PC-3 (cell line): Measurements from ENCODE around the gene PHAF1. TPM values are rescaled to one million over a fixed set of nuclear protein-coding genes. Genes with fewer than 3 reads are reported as not detected.
"Not testable (repeated sequence)": the region's sequence is repeated elsewhere in the genome, so short reads cannot be mapped to it uniquely, and the experiment has no call there.

Experiments
- ATAC-seq: fragments of 200-7000 bp; cut with Tn5 transposase; 2 replicates; pipeline ENCODE4 v1.9.1; 2020; ENCODE audit warnings: mild to moderate bottlenecking, moderate library complexity
- BruUV-seq: library from RNA; stranded (reverse); fragments of 400-500 nt; replicated peaks from 2 replicates; lab custom pipeline; 2021; lab: Mats Ljungman, UMichigan
- CTCF ChIA-PET: fragments of 300-600 bp; sonication (Branson Sonifier 250); formaldehyde crosslinking; loops from one replicate; lab custom pipeline; 2022; ENCODE audit warnings: antibody characterized with exemption; lab: Charles Lee
- POLR2A ChIA-PET: fragments of 300-600 bp; sonication (Branson Sonifier 250); formaldehyde crosslinking; loops from one replicate; lab custom pipeline; 2022; ENCODE audit warnings: antibody characterized with exemption; ENCODE audit not compliant: unreplicated experiment; lab: Charles Lee
- DNase-seq: peaks from one replicate; pipeline ENCODE4 v3.0.0-alpha.2; 2015
- H2AFZ ChIP-seq: fragments of 300-600 bp; sonication (generic); 2 replicates; pipeline ENCODE4 v1.6.0; 2016; ENCODE audit warnings: antibody characterized with exemption, low read length
- H3F3A ChIP-seq: fragments of 300-600 bp; sonication (generic); one replicate; pipeline ENCODE4 v1.6.0; 2017; ENCODE audit warnings: antibody characterized with exemption, low read length, control low read depth, mild to moderate bottlenecking; ENCODE audit not compliant: unreplicated experiment
- H3K27ac ChIP-seq: fragments of 300-600 bp; sonication (generic); 2 replicates; pipeline ENCODE4 v1.5.1; 2016; ENCODE audit warnings: mild to moderate bottlenecking, low read length
- H3K27me3 ChIP-seq: fragments of 300-600 bp; sonication (generic); 2 replicates; pipeline ENCODE4 v1.6.1; 2016; ENCODE audit warnings: low read length, mixed read lengths
- H3K36me3 ChIP-seq: fragments of 300-600 bp; sonication (generic); 2 replicates; pipeline ENCODE4 v1.6.1; 2016; ENCODE audit warnings: low read depth, mixed run types, low read length, mixed read lengths
- H3K4me1 ChIP-seq: fragments of 300-600 bp; sonication (generic); 2 replicates; pipeline ENCODE4 v1.5.1; 2016; ENCODE audit warnings: low read length; ENCODE audit not compliant: insufficient read depth
- H3K4me2 ChIP-seq: fragments of 300-600 bp; sonication (generic); 2 replicates; pipeline ENCODE4 v1.6.0; 2016; ENCODE audit warnings: low read length
- H3K4me3 ChIP-seq: fragments of 300-600 bp; sonication (generic); 2 replicates; pipeline ENCODE4 v1.5.1; 2016; ENCODE audit warnings: mild to moderate bottlenecking, low read length, mixed read lengths
- H3K79me2 ChIP-seq: fragments of 300-600 bp; sonication (generic); 2 replicates; pipeline ENCODE4 v1.6.1; 2017; ENCODE audit warnings: low read length, mixed read lengths
- H3K9ac ChIP-seq: fragments of 300-600 bp; sonication (generic); 2 replicates; pipeline ENCODE4 v1.6.0; 2016; ENCODE audit warnings: mild to moderate bottlenecking, low read length
- H3K9me2 ChIP-seq: fragments of 300-600 bp; sonication (generic); replicated peaks from 2 replicates; pipeline ENCODE4 v1.6.1; 2016; ENCODE audit warnings: mixed run types, low read length, mixed read lengths
- H3K9me3 ChIP-seq: fragments of 300-600 bp; sonication (generic); 2 replicates; pipeline ENCODE4 v1.6.1; 2016; ENCODE audit warnings: low read length, mixed read lengths
- H4K20me1 ChIP-seq: fragments of 300-600 bp; sonication (generic); 2 replicates; pipeline ENCODE4 v1.6.1; 2016; ENCODE audit warnings: low read length, mixed read lengths
- EZH2 ChIP-seq: fragments of 300-600 bp; sonication (generic); IDR thresholded peaks from one replicate; pipeline ENCODE4 v1.6.1; 2017; ENCODE audit warnings: antibody characterized with exemption, mild to moderate bottlenecking, low read length; ENCODE audit not compliant: unreplicated experiment
- EZH2phosphoT487 ChIP-seq: fragments of 300-600 bp; sonication (generic); IDR thresholded peaks from 2 replicates; pipeline ENCODE4 v1.6.1; 2018; ENCODE audit warnings: mild to moderate bottlenecking, antibody characterized with exemption, low read length, borderline replicate concordance
- intact Hi-C: fragments of 100-400 bp; cut with micrococcal nuclease; formaldehyde crosslinking; loops from 2 replicates; pipeline ENCODE4 v1.9.0; 2023
- total RNA-seq: library from RNA; depleted of rRNA; stranded (reverse); fragments of >200 nt; gene quantifications from 2 replicates; pipeline ENCODE4 v1.2.3, GENCODE V29; 2014
- TF ChIP-seq, protein P1 (sequence below): fragments of 300-600 bp; sonication (generic); conservative IDR thresholded peaks from 2 replicates; pipeline ENCODE4 v1.5.1; 2017; ENCODE audit warnings: antibody characterized with exemption, low read depth, mild to moderate bottlenecking, low read length

PHAF1 gene
- total RNA-seq, 1 experiment from 2014 or later, result 18.8 TPM

DNA sequence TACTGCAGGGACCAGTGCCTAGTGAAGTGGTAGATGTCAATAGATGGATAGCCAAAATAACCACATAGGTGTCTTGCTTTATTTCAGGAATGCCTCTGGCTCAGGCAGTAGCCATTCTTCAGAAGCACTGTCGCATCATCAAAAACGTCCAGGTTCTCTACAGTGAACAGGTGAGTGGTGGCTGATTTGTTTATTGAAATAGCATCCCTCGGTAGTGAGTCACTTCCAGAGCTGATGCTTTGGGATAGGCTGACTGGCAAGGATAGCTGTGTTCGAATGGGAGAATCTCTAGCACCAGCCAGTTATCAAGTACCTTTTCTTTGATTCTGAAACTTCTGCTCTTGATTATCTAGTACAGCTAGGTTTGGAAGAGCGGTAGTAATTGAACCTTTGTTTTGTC, 10.3 kb downstream of the PHAF1 start:
- Histone ChIP-seq H3K9ac (no peak overlapping the region), H3K4me1 (peaks cover 13% of the 10 kb centered on the region), H3K9me3 (no peaks in the 10 kb centered on the region), H3K4me2 (no peak overlapping the region), H3K36me3 (no peaks in the 10 kb centered on the region; the same call in 1 of the 2 replicates), H3K9me2 (no peaks in the 10 kb centered on the region), H3K27ac (no peak overlapping the region), H3K27me3 (no peaks in the 10 kb centered on the region), H2AFZ (no peak overlapping the region), H3K79me2 (peaks cover 37% of the 10 kb centered on the region), H3F3A (no peaks in the 10 kb centered on the region), H4K20me1 (no peaks in the 10 kb centered on the region), H3K4me3 (no peak overlapping the region)
- ATAC-seq (peak; percentile 73), DNase-seq (peak; percentile 58)
- ChIA-PET POLR2A (no interaction called here), CTCF (no interaction called here)
- no TSS peak for BruUV-seq
- intact Hi-C loops, result no loop called here
- TF ChIP-seq, protein P1, sequence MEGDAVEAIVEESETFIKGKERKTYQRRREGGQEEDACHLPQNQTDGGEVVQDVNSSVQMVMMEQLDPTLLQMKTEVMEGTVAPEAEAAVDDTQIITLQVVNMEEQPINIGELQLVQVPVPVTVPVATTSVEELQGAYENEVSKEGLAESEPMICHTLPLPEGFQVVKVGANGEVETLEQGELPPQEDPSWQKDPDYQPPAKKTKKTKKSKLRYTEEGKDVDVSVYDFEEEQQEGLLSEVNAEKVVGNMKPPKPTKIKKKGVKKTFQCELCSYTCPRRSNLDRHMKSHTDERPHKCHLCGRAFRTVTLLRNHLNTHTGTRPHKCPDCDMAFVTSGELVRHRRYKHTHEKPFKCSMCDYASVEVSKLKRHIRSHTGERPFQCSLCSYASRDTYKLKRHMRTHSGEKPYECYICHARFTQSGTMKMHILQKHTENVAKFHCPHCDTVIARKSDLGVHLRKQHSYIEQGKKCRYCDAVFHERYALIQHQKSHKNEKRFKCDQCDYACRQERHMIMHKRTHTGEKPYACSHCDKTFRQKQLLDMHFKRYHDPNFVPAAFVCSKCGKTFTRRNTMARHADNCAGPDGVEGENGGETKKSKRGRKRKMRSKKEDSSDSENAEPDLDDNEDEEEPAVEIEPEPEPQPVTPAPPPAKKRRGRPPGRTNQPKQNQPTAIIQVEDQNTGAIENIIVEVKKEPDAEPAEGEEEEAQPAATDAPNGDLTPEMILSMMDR, result no peak
- TF ChIP-seq EZH2phosphoT487 (no peak), EZH2 (no peak)

DNA sequence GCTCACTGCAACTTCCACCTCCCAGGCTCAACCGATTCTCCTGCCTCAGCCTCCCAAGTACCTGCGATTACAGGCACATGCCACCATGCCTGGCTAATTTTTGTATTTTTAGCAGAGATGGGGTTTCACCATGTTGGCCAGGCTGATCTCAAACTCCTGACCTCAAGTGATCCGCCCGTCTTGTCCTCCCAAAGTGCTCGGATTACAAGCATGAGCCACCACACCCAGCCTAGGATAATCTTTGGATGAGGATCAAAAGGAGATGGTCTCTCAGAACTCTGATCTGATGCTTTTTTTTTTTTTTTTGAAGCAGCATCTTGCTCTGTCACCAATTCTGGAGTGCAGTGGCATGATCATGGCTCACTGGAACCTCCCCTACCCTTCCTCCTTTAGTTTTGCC, 13.1 kb downstream of the PHAF1 start:
- H3F3A ChIP-seq, H3K4me2 ChIP-seq, H3K4me3 ChIP-seq, H3K27ac ChIP-seq, POLR2A ChIA-PET, H3K27me3 ChIP-seq, H3K9ac ChIP-seq, H3K9me2 ChIP-seq, intact Hi-C loops, H3K9me3 ChIP-seq, H2AFZ ChIP-seq, DNase-seq, H3K4me1 ChIP-seq, H3K36me3 ChIP-seq, ATAC-seq, H4K20me1 ChIP-seq, BruUV-seq, CTCF ChIA-PET: not testable (repeated sequence)
- H3K79me2 ChIP-seq, result peaks cover 14% of the 10 kb centered on the region; the same call in 1 of the 2 replicates

DNA sequence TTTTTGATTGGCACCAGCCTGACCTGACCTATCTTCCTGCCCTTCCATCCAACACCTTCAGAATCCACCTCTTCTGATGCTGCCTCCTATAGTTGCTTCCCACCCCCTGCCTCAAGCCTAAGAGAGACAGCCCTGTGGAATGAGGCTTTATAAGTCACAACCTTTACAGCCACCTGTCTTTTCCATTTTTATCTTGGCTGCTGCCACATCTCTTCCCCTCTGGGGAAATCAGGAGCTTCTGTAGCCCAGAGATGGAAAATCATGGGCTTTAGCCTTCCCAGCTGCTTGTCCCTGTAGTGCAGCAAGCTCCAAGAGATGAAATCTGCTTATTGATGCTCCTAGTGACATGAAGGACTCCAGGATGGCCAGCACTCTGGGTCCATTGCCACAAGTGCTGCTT, 18.7 kb downstream of the PHAF1 start:
- BruUV-seq, result no TSS peak
- H3K9ac ChIP-seq, result no peak overlapping the region
- H3K79me2 ChIP-seq, result no peaks in the 10 kb centered on the region
- no peaks in the 10 kb centered on the region for H3F3A ChIP-seq
- no peaks in the 10 kb centered on the region for H4K20me1 ChIP-seq
- H3K4me1 ChIP-seq, result no peaks in the 10 kb centered on the region
- no peak for DNase-seq
- H3K27ac ChIP-seq, result no peak overlapping the region
- no peak for ATAC-seq
- ChIA-PET POLR2A (no interaction called here), CTCF (no interaction called here)
- H3K27me3 ChIP-seq, result no peaks in the 10 kb centered on the region
- no peaks in the 10 kb centered on the region for H3K9me2 ChIP-seq
- TF ChIP-seq EZH2phosphoT487 (no peak), EZH2 (no peak)
- TF ChIP-seq, protein P1, result no peak
- H3K9me3 ChIP-seq, result no peaks in the 10 kb centered on the region
- H3K4me2 ChIP-seq, result no peak overlapping the region
- H3K4me3 ChIP-seq, result no peak overlapping the region
- no peak overlapping the region for H2AFZ ChIP-seq
- H3K36me3 ChIP-seq, result peaks cover 3% of the 10 kb centered on the region
- intact Hi-C loops, result no loop called here
